ENCODE data around the gene GABBR2.
"Not testable (repeated sequence)": the region's sequence is repeated elsewhere in the genome, so short reads cannot be mapped to it uniquely, and the experiment has no call there.

GABBR2 gene

GRCh38 chr9:98290411-98290810 lies 418.3 kb downstream of the GABBR2 start:
- H3K4me3 ChIP-seq (ENCODE audit: low read depth, low read length), result no peak overlapping the region
- TF ChIP-seq CTCF (conservative IDR thresholded peaks at IDR 0.05; ENCODE audit: low read depth, low read length), result no peak
- no peak for DNase-seq (ENCODE audit: low read depth)

GRCh38 chr9:98289614-98290201 lies 419.0 kb downstream of the GABBR2 start:
- no peak for DNase-seq (ENCODE audit: low read depth)
- no peak overlapping the region for H3K4me3 ChIP-seq (ENCODE audit: low read depth, low read length)
- TF ChIP-seq CTCF (conservative IDR thresholded peaks at IDR 0.05; ENCODE audit: low read depth, low read length), result no peak

- DNase-seq (ENCODE audit: low read depth), result no peak
- H3K4me3 ChIP-seq (ENCODE audit: low read depth, low read length), result no peak overlapping the region
- TF ChIP-seq CTCF (conservative IDR thresholded peaks at IDR 0.05; ENCODE audit: low read depth, low read length), result no peak
Measured at GRCh38 chr9:98288881-98289280, 419.9 kb downstream of the GABBR2 start.

DNA sequence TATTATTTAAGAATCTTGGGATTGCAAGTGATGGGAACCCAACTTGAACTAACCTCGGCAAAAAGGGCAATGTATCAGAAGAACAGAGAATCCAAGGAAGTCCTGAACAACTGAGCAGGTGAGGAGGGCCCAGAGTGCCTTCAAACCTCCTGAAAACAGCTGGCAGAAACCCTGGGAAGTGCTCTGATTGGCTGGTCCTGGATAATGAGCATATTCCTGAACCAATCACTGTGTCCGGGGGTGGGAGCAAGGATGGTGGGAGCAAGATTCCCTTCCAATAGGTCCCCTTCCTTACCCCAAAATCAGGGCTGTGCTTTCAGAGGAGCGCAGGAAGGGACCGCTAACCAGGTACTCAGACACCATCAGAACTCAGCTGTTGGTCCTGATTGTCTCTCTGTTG lies 421.4 kb downstream of the GABBR2 start:
- no peak overlapping the region for H3K4me3 ChIP-seq (ENCODE audit: low read depth, low read length)
- no peak for DNase-seq (ENCODE audit: low read depth)
- no peak for TF ChIP-seq CTCF (conservative IDR thresholded peaks at IDR 0.05; ENCODE audit: low read depth, low read length)

DNA sequence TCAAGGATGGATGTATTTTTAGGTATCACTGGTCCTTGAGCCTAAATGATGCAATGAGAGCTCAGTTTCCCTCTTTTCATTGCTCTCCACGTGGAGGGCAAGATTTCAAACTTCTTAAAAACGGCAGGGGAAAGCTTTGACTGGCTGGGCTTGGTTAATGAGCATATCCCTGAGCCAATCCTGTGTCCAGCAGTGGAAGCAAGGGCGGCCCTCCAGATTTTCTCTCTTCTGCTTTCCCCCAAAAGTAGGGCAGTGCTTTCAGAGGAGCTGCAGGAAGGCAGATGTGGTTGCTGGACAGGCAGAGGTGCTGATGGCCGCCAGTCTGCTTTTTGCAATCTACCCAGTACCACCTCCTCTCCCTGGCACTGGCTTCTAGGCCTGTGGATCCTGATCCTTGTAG lies 423.3 kb downstream of the GABBR2 start:
- no peak for DNase-seq (ENCODE audit: low read depth)
- no peak for TF ChIP-seq CTCF (conservative IDR thresholded peaks at IDR 0.05; ENCODE audit: low read depth, low read length)

DNA sequence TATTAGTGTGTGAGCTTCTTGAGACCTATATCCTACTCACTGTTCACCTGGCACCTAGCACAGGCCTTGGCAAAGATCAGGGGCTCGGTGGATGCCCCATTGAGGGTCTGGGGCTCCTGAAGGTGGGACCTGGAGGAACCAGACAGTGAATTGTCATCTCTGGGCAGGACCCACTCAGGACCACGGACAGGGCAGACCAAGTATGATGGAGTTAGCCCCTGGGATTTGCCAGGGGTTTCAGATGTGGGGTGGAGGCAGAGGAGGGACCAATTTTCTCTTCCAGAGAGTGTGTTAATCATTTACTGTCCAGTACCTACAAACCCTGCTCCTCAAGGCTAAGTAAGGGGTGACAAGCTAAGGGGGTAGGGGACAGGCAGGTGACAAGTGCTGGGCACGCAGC lies 424.0 kb downstream of the GABBR2 start:
- no peak for DNase-seq (ENCODE audit: low read depth)
- no peak for TF ChIP-seq CTCF (conservative IDR thresholded peaks at IDR 0.05; ENCODE audit: low read depth, low read length)
- H3K4me3 ChIP-seq (ENCODE audit: low read depth, low read length), result no peak overlapping the region

More for the DNA sequence above, 423.3 kb downstream of the GABBR2 start:
- H3K4me3 ChIP-seq (ENCODE audit: low read depth, low read length), result no peak overlapping the region

GRCh38 chr9:98283143-98283542 lies 425.6 kb downstream of the GABBR2 start:
- H3K4me3 ChIP-seq (ENCODE audit: low read depth, low read length); DNase-seq (ENCODE audit: low read depth): not testable (repeated sequence)
